Measurements from ENCODE around the gene MYO5B.
A peak's percentile ranks its signal among the peaks of the same experiment; 100 is the strongest.

Gene MYO5B

DNA sequence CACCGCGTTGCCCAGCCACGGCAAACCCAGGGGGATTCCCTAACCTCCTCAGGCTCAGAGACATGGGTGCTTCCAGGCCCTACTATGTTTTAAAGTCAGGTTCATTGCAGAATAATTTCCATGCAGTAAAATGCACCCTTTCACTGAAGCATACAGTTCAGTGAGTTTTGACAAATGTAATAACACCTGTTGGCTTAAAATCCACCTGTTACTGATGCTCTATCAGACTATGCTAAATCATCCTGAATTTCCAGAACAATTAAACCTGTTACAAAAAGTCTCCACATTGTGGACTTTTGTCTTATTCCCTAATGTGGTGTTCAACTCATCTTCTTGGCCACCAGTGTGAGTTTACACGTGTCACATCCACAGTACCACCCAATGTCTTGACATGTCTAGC, 234.6 kb downstream of the MYO5B start:
- DNase-seq, result no peak

DNA sequence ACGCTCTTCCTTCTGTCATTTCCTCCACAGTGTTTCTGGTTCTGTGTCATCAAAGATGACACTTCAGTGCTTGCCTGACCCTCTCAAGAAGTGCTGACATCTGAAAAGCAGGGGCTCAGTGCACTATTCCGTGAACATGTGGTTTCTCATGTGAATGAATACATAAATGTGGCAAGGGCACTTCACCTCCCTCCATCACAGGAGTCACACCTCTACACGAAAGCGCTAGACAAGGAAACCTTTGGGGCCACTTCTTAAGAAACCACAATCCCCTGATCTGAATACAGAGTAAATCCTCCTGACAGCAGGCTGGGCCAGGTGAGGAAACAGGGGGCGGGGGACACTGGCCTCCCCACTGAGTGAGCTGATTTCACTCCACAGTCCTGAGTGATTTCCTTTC, 235.8 kb downstream of the MYO5B start:
- DNase-seq, result peak; percentile 40

DNA sequence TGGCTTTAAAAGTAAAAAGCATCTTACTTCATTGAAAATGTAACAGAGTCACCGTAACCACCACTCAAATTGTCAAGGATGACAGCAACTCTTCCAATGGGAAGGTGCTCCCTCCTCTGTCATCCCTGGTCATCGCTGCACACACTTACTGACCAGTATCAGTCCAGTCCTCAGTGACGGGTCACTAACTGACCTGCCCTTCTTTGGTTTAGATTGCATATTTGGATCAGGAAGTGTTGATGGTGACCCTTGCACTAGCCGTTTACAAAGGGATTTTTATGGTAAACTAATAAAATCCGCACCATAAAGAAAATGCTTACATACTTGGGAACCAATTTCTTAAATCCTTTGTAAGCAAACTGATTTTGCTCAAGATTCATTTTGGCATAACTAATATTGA, 239.7 kb downstream of the MYO5B start:
- no peak for DNase-seq

DNA sequence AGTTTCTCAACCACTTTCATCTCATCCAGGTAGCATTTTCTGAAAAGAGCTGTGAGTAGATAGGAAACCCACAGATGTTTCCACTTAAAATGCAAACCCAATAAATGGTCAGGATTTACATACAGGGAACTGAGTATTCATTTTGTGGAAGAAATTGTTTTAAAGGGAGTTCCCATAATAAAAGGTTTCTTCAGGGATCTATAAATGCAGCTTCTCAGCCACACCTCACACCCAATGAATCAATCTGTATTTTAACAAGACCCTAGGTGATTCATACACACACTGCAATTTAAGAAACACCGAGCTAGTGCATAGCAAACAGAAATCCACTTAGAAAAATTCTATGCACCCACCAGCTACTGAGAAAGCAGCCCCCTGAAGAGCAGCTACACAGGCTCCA, 241.6 kb downstream of the MYO5B start:
- DNase-seq, result no peak

DNA sequence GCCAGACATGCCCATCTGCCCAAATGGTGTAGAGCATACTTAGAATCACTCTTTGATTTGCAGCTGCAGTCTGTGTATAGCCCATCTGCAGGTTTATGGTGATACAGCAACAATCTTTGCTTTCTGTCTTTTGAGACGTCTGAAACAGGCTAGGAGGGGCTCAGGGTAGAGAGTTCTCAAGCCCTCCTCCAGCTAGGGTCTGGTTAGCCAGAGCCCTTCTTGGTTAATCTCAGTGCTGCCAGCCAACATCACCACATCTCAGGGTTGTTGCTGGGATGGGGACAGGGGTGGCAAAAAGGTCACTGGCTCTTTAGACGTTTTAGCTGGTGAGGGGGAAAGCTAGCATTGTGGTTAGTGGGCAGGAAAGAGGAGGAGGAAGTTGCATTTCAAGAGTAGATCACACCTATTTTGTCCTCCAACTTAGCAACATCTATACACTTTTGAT, 245.0 kb downstream of the MYO5B start:
- DNase-seq, result no peak

DNA sequence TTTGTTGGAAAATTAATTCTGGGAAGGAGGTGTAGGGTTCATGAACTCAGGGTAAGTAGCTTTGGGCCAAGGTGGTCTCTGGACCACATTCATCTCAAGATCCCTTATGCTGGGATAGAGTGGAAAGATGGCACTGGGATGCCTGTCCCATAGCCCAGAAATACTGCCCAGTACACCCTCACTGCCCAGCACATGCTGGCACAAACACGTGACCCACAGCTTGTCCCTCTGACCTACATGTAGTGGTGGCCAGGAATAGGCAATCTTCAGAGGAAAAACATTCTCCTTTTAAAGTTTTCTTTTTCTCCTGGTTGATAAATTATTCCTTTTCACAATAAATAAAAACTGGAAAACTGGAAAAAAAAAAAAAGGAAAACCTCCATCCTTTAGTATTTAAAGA, 246.0 kb downstream of the MYO5B start:
- no peak for DNase-seq

DNA sequence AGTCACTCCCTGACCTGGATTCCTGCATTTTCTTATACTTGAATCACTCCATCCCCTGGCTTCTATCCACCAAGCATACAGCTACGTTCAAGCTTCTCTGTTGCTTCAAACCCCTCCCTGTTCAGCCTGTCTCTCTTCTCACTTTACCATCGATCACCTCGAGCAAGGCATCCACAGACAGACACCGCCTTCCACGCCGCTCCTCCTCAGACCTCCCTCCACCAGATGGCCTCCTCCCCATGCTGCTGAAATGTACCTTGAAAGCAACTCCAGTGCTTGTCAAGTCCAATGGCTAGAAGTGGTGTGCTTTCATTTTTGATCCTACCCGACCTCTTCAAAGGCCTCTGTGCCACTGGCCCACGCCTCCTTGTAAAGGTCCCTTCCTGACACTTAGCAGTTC, 250.3 kb downstream of the MYO5B start:
- DNase-seq, result no peak

DNA sequence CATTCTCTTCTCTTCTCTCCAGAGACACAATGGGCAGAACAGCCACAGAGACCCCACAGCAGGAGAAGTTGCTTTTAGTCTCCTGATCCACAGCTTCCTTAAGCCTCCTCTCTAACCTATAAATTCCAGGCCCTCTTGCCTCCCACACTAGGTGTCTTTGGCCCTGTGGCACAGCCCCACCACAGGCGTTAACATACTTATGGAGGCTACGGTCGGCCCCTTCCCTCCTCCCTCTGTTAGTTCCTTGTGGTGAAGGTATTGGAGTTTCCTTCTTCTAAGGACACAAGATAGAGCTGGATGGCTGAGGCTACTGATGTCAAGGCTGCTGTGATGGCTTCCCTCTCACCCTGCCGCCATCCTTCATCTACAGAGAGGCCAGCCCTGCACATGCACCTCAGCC, 258.1 kb downstream of the MYO5B start:
- no peak for DNase-seq

DNA sequence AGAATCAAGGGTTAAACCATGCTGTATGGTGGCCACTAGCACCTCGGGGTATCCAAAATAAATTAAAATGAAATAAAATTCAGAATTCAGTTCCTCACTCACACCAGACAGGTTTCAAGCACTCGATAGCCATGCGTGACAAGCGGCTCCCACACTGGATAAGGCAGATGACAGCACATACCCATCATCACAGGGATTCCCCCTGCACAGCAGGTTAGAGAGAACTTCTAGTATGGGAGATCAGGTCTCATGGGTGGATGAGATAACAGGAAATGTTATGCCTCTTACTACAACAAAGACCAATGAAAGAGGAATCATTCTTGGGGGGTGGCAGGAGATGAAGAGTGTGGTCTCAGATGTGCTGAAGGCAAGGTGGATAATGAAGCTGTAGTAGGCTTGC, 259.7 kb downstream of the MYO5B start:
- no peak for DNase-seq

DNA sequence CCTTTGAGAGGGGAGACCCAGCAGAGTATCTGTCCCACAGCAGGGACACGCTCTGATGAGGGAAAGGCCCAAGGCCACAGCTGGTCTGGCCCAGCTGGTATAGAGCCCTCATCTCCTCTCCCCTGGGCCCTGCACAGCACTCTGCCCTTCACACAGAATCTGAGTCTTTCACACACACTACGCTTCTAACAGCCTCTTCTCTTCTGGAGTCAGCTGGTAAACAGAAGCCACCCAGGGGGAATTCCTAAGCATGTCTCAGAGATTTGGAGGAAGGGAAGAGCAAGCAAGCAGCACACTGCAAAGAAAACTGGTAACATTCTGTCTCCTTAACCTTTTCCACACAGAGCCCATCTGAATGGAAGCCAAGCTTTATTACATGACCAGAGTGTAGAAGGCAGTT, 260.5 kb downstream of the MYO5B start:
- DNase-seq, result no peak

DNA sequence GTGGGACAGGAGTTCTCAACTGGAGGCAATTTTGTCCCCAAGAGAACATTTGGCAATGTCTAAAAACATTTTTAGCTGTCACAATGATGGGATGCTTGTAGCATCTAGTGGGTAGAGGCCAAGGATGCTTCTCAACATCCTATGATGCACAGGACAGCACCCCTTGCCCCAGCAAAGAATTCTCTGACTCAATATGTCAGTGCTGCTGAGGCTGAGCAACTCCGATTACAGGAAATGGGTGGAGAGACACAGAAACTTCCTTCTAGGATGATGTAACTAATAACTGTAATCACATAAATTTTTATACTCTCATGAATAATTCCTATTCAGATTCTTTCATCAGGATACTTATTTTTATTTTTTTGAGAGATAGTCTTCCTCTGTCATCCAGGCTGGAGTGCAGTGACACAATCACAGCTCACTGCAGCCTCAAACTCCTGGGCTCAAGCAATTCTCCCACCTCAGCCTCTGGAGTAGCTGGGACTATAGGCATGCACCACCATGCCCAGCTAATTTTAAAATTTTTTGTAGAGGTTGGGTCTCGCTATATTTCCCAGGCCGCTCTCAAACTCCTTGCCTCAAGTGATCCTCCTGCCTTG, 261.3 kb downstream of the MYO5B start:
- peak; percentile 9 for DNase-seq

DNA sequence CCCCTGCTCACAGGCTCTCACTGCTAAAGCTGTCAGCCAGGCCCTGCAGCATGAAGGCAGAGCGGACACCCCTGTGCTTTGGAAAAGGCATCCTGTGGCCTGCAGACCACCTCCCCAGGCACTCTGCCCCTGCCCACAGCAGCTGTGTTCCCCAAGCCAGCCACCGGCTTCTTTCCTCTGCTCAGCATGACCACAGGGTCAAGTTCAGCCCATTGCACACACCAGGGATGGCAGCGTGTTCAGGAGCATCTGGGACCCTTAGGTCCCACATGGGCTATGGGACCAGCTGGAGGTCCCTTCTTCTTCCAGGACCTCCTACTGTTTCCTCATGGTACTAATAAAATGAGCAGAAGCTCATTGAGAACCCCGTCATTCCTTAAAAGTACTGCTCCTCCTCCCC, 263.2 kb downstream of the MYO5B start:
- DNase-seq, result no peak

DNA sequence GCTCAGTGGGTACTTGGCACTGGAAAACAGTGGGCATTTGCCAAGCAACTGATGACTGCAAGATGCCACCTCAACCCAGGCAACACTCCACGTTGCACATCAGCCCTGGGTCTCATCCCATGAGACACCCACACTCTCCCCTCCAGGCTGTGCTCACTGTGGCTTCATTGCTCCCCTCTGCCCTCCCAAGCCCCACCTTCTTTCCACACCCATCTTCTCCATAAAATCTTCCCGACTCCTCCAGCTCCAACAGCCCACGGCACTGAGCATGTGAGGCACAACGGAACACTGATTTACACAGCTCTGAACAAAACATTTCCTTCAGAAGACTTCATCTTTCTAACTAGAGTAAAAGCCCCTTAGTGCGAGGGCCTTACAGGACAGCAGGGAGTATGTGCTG, 263.8 kb downstream of the MYO5B start:
- DNase-seq, result no peak

DNA sequence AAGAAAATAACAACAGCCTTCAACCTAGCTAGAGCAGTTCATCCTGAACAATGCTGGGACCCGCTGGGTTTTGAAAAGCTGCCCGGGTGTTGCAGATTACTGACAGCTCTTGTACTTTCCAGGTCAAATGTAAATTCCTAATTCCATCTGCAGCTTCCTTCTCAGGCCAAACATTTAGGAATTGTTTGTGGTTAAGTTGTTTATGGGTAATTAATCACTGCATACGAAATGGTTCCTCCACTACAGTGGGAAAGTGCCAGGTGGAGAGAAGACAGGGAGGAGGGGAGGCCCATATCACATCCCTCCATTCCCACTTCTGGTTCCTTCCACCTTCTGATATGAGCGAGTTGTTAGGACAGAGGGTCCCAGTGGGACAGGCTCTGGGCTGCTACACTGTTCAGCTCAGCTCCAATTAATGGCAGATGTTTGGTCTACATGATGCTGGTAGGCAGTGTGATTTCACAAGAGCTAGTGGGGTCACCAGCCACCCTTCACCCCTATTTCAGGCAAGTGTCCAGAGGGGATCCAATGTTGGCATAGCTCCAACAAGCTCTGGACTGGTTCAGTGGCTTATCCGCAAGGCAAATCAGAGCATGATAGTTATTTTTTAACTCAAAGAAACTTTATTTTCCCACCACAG, 268.7 kb downstream of the MYO5B start:
- DNase-seq, result no peak

DNA sequence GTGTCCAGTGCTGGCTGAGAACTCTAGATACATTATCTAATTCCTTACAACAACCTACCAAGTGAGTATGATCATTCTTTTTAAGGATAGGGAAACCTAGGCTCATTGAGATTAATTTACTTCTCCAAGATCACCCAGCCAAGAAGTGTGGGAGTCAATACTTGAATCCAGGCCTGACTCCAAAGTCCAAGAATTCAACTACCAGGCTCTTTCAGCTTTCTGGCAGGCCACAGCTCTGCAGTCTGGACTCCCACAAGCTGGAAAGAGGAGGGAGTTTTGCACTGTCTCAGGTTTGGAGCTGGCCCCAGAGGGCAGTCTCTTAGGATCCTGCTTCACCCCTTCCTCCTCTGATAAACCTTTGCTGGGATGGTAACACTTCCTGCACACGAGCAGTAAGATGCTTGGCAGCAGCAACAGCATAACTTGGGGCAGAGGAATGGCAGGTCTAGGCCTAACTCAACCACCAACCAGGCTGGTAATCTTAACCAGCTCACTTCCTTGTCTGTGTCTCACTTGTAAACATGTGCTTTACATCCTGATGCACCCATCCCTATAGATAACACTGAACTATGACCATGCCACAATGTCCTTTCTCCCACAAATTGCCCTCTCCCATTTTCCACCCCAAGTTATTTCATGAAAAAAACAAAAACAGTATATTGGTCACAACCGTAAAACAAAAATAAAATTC, 270.5 kb downstream of the MYO5B start:
- DNase-seq, result no peak

DNA sequence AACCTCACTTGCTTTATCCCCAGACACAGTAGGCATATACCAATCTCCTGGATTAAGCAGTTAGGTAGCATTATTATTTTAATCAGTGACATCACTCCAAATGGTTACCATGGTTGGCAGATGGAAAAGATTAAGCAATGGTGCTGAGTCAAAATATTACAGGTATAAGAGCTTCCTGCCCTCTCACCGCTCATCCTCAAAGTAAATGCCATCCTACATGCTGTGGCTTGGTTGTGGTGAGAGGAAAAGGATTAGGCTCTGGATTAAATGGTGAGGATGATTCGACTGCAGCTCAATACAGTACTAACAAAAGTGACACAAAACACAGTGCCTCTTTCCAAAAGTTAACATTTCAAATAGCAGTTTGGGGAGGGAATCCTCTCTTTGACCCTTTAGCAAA, 272.7 kb downstream of the MYO5B start:
- DNase-seq, result no peak

DNA sequence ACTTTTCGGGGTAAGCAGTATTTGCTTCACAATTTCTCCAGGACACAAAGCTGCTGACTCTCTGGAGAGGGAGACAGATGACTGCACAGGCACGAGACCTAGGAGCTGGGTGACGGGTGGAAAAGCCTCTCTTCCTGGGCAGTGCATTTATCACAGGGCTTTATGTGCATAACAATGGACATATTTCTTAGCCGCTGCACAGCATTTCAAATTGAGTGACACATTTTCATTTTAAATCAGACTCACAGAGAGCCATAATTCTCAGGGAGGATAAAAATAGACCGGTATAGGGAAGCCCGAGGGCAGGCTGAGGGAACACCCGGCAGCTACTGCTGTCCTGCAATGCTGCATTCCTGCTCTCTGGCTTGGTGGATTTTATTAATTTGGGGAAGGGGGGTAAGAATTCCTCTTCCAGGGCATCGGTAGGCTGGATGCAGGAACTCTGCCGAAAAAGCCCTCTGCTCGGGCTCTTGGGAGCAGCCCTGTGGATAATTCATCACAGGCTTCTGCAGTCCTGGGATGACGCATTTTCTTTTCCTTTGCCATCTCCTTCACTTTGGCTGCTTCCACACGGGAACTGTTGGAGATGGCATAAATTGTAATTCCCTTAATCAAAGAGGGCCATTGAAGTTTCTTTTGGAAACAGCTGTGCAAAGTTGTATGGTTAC, 273.5 kb downstream of the MYO5B start:
- DNase-seq, result no peak

DNA sequence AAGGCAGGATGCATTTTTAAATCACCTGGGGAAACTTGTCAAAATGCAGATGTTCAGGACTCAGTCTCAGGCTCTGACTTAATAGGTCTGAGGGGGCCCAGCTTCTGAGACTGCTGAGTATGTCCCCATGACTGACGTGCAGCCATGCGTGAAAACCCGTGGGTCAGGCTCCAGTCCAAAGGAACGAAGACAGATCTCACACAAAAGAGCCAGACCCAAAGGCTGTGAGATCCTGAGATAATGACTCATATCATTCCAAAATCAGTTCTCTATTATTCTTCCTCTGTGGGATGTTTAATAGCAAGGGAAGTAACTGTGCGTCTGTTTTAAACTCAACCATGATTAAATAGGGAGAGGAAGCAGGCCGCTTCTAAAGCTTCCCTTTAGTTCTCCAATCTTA, 274.2 kb downstream of the MYO5B start:
- no peak for DNase-seq

DNA sequence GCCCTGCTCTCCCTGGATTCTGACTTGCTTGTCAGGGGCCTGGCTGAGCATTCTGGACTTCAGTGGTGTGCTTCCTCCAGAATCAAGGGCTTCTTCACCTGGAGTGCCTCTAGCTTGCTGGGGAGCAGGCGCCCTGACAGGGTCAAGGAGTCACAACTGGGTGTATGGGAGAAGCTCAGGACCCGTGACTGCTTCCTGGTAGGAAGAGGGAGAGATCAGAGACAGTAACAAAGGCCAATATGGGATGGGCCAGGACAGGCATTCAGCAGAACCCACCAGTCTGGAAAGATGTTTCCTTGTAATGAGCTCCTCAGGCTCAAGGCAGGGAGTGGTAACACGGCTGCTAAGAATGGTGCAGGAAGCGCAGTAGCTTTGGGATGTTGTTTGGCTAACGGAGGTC, 277.2 kb downstream of the MYO5B start:
- no peak for DNase-seq

DNA sequence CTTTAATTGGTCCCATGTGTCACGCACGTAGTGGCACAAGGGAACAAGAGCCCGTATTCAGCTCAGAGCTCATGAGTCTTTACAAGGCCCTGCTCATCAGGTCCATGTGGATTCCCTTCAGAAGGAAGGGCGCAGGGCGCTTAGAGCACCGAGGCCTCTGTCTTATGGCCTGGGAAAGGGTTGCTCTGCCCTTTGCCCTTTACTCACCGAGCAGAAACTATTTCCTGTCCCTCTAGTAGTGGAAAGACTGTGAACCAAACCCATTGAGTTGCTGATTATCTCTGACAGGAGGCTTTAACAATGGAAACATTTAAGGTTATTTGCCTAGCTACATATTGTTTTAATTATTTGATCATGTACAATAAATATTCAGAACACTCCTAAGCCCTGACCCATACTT, 279.6 kb downstream of the MYO5B start:
- DNase-seq, result no peak

DNA sequence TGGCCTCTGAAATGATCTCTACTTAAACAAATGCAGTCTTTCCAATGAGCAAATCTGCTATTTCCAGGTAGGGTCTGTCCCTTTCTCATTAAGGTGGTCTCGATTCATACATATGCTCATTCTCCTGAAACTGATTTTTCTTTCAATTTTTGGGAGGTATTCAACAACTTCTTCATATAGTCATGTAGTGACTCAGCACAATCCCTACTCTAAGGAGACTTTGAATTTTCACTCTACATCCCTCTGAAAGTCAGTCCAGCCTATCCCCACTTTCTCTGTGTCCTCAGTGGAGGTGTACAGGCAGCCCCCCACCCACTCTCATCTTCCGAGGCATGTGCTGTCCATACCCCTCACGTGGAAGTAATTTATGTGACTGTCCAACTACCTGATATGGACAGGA, 281.7 kb downstream of the MYO5B start:
- no peak for DNase-seq

DNA sequence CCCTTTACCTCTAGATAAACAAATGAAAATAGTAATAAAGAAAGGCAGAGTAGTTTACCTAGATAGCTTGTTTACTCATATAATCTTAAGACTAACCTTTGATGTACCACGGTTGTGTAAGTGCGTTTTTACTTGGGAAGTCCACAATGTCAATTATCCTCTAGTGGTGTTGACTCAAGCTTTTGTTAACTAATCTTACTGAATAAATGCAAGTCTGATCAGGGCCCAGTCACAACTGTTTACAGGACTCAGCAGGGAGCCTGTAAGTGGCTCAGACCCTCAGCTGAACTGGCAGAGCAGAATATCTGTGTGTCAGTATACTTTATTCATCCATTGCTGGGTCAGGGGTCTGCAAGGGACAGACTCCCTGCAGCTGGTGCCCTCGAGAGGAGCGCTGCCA, 283.5 kb downstream of the MYO5B start:
- no peak for DNase-seq

DNA sequence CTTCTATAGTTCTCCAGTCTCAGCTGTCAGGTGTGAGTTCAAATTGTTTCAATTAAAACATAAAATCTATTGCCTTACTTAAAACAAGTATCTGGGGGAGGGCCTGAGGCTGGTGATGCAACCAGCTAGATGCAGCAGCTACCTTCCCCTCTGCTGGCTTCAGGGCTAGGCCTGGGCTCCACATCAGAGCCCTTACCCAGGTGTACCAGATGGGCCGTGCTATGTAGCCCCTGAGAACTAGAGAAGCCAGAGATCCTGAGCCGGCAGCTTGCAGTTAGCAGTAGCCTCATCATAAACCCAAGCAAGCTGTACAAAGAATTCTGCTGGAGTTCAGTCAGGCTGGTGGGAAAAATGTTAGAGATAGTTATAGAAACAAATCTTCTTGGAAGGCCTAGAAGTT, 284.0 kb downstream of the MYO5B start:
- no peak for DNase-seq

DNA sequence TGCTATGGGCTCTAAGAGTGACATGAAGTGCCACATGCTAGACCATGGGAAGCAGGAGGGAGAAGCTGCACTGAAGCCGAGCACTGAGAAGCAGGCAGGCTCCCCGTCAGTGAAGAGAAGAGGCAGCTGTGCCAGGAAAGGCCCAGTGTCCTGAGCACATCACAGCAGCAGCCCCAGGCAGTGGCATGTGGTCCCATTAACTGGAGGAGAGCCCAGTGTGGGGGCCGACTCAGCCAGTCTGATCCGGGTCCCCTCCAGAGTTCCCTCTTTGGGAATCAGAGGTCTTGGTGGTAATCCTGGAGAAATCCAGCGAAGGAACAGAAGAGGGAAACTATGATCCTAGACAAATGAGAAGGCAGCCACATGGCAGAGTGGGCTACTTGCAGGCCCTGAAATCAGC, 284.9 kb downstream of the MYO5B start:
- no peak for DNase-seq

Measured in activated CD4-positive, alpha-beta T cell treated with anti-CD3 and anti-CD28 coated beads, Interleukin-2, Interleukin-6, amounts not matched to agents 100 ng/mL and 50 ng/mL, durations not matched to agents 16 hours and 8 hours (primary cell).